ENCODE results near the gene P2RY8. TPM values are rescaled to one million over a fixed set of nuclear protein-coding genes. Genes with fewer than 3 reads are reported as not detected.
A peak's percentile ranks its signal among the peaks of the same experiment; 100 is the strongest.

Gene P2RY8
- total RNA-seq, 3 donors from 2014 or later (not counting 1 experiment from before 2014, with no cell fraction given): 73.7 to 114 (median 107) TPM

DNA sequence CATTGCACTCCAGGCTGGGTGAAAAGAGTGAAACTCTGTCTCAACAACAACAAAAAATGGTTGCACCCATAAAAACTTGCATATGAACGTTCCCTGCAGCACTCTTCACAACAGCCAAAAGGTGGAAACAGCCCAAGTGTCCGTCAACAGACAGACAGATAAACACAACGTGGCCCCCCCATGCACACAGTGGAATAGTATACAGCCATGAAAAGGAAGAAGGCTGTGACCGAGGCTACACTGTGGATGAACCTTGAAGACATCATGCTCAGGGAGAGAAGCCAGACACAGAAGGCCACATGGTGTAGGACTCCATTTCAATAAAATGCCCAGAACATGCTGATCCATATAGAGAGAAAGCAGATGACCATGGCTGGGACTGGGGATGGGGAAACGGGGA, 50.8 kb downstream of the P2RY8 start:
- no peak for DNase-seq
- Mint-ChIP-seq H3K36me3 (peaks cover under 1% of the 10 kb centered on the region), H3K9me3 (no peaks in the 10 kb centered on the region), H3K4me3 (no peak overlapping the region), H3K27me3 (ENCODE audit: low read depth in 2 of 2) (no peaks in the 10 kb centered on the region), H3K4me1 (peaks cover 40 to 52% of the 10 kb centered on the region in 2 donors), H3K27ac (no peak overlapping the region)
- intact Hi-C loops (cut with micrococcal nuclease): no loop called here
- Histone ChIP-seq H3K4me3 (ENCODE audit: low read length) (no peak overlapping the region), H3K27ac (ENCODE audit: low read length) (no peak overlapping the region), H3K36me3 (ENCODE audit: control insufficient read depth, insufficient read depth, low read length) (peaks cover 33% of the 10 kb centered on the region), H3K9me3 (ENCODE audit: control insufficient read depth, insufficient read depth, low read length) (no peaks in the 10 kb centered on the region), H3K4me1 (ENCODE audit: control insufficient read depth, insufficient read depth, low read length) (peaks cover 54% of the 10 kb centered on the region), H3K27me3 (ENCODE audit: control insufficient read depth, insufficient read depth, low read length) (no peaks in the 10 kb centered on the region)
- no peak for ATAC-seq
- 99% methylated on average over 5 of the region's 5 CpGs for WGBS (ENCODE audit: insufficient coverage)
- TF ChIP-seq, protein P1, sequence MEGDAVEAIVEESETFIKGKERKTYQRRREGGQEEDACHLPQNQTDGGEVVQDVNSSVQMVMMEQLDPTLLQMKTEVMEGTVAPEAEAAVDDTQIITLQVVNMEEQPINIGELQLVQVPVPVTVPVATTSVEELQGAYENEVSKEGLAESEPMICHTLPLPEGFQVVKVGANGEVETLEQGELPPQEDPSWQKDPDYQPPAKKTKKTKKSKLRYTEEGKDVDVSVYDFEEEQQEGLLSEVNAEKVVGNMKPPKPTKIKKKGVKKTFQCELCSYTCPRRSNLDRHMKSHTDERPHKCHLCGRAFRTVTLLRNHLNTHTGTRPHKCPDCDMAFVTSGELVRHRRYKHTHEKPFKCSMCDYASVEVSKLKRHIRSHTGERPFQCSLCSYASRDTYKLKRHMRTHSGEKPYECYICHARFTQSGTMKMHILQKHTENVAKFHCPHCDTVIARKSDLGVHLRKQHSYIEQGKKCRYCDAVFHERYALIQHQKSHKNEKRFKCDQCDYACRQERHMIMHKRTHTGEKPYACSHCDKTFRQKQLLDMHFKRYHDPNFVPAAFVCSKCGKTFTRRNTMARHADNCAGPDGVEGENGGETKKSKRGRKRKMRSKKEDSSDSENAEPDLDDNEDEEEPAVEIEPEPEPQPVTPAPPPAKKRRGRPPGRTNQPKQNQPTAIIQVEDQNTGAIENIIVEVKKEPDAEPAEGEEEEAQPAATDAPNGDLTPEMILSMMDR (IDR thresholded peaks at IDR 0.05): no peak

GRCh38 chrX:1485033-1485432, 52.0 kb downstream of the P2RY8 start:
- TF ChIP-seq, protein P1 (IDR thresholded peaks at IDR 0.05): no peak
- H3K4me3 Mint-ChIP-seq: no peak overlapping the region
- Histone ChIP-seq H3K4me3 (ENCODE audit: low read length) (no peak overlapping the region), H3K4me1 (ENCODE audit: control insufficient read depth, insufficient read depth, low read length) (peaks cover 66% of the 10 kb centered on the region), H3K27ac (ENCODE audit: low read length) (no peak overlapping the region), H3K9me3 (ENCODE audit: control insufficient read depth, insufficient read depth, low read length) (no peaks in the 10 kb centered on the region), H3K36me3 (ENCODE audit: control insufficient read depth, insufficient read depth, low read length) (peaks cover 32% of the 10 kb centered on the region), H3K27me3 (ENCODE audit: control insufficient read depth, insufficient read depth, low read length) (no peaks in the 10 kb centered on the region)
- no peaks in the 10 kb centered on the region for H3K9me3 Mint-ChIP-seq
- H3K4me1 Mint-ChIP-seq: peaks cover 49 to 56% of the 10 kb centered on the region in 2 donors
- WGBS (ENCODE audit: insufficient coverage): 77% methylated on average over 7 of the region's 9 CpGs
- no peak overlapping the region for H3K27ac Mint-ChIP-seq
- ATAC-seq (no peak), DNase-seq (no peak)
- no peaks in the 10 kb centered on the region for H3K36me3 Mint-ChIP-seq
- intact Hi-C loops (cut with micrococcal nuclease): no loop called here
- H3K27me3 Mint-ChIP-seq (ENCODE audit: low read depth in 2 of 2): no peaks in the 10 kb centered on the region

DNA sequence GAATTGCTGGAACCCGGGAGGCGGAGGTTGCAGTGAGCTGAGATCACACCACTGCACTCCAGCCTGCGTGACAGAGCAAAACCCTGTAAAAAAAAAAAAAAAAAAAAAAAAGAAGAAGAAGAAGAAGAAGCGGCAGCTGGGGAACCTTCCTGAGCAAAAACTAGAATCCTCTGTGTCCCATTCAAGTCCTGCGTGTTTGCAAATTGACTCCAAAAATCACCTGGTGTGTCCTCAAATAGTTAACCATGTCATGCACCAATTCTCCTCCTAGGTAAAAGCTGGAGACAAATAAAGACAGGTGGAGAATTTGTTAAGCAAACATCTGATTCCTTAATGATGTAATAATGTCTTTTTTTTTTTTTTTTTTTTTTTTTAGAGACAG, 52.4 kb downstream of the P2RY8 start:
- H3K27ac ChIP-seq (ENCODE audit: low read length): no peak overlapping the region
- H3K4me1 Mint-ChIP-seq: peaks cover 53 to 60% of the 10 kb centered on the region in 2 donors
- no peaks in the 10 kb centered on the region for H3K36me3 Mint-ChIP-seq

More for the DNA sequence above, 52.4 kb downstream of the P2RY8 start:
- Histone ChIP-seq H3K36me3 (ENCODE audit: control insufficient read depth, insufficient read depth, low read length) (peaks cover 34% of the 10 kb centered on the region), H3K9me3 (ENCODE audit: control insufficient read depth, insufficient read depth, low read length) (no peaks in the 10 kb centered on the region), H3K4me1 (ENCODE audit: control insufficient read depth, insufficient read depth, low read length) (peaks cover 67% of the 10 kb centered on the region), H3K27me3 (ENCODE audit: control insufficient read depth, insufficient read depth, low read length) (no peaks in the 10 kb centered on the region), H3K4me3 (ENCODE audit: low read length) (no peak overlapping the region)
- Mint-ChIP-seq H3K27me3 (ENCODE audit: low read depth in 2 of 2) (no peaks in the 10 kb centered on the region), H3K9me3 (no peaks in the 10 kb centered on the region), H3K4me3 (no peak overlapping the region), H3K27ac (peak overlapping the region; percentile 81 to 99)
- TF ChIP-seq, protein P1 (IDR thresholded peaks at IDR 0.05): no peak
- DNase-seq (no peak), ATAC-seq (no peak)
- intact Hi-C loops (cut with micrococcal nuclease): no loop called here
- 82% methylated on average over 4 of the region's 5 CpGs for WGBS (ENCODE audit: insufficient coverage)
